Type B pancreatic cell (in vitro differentiated cells): ENCODE measurements around the gene MYO18B. TPM values are rescaled to one million over a fixed set of nuclear protein-coding genes. Genes with fewer than 3 reads are reported as not detected.
A peak's percentile ranks its signal among the peaks of the same experiment; 100 is the strongest.

Source experiments
- DNase-seq: peaks from one replicate; pipeline ENCODE4 v3.0.0; 2021; ENCODE audit warnings: mixed read lengths; ENCODE audit not compliant: unreplicated experiment; ENCODE audit errors: extremely low spot score
- H3K27ac Mint-ChIP-seq: 2 replicates; pipeline ENCODE4 v1.8.0; 2021; ENCODE audit warnings: mild to moderate bottlenecking, mixed read lengths
- H3K27me3 Mint-ChIP-seq: 2 replicates; pipeline ENCODE4 v1.8.0; 2021; ENCODE audit warnings: mixed read lengths
- H3K36me3 Mint-ChIP-seq: 2 replicates; pipeline ENCODE4 v1.8.0; 2021; ENCODE audit warnings: mixed read lengths
- H3K4me1 Mint-ChIP-seq: one replicate; pipeline ENCODE4 v1.8.0; 2021; ENCODE audit warnings: mixed read lengths; ENCODE audit not compliant: unreplicated experiment
- H3K4me3 Mint-ChIP-seq: 2 replicates; pipeline ENCODE4 v1.8.0; 2021; ENCODE audit warnings: mild to moderate bottlenecking, mixed read lengths
- H3K9me3 Mint-ChIP-seq: 2 replicates; pipeline ENCODE4 v1.8.0; 2021; ENCODE audit warnings: mixed read lengths
- total RNA-seq: library from RNA; stranded (reverse); gene quantifications from 2 replicates; pipeline ENCODE4 v1.2.1, GENCODE V29; 2021; ENCODE audit warnings: low replicate concordance
- TF ChIP-seq, protein P1 (sequence below): fragments of 200-600 bp; sonication (generic); conservative IDR thresholded peaks from 2 replicates; pipeline ENCODE4 v1.5.0; 2021; ENCODE audit warnings: antibody characterized with exemption, mild to moderate bottlenecking

The MYO18B gene
- total RNA-seq, 1 donor from 2014 or later, result 0.10 TPM

DNA sequence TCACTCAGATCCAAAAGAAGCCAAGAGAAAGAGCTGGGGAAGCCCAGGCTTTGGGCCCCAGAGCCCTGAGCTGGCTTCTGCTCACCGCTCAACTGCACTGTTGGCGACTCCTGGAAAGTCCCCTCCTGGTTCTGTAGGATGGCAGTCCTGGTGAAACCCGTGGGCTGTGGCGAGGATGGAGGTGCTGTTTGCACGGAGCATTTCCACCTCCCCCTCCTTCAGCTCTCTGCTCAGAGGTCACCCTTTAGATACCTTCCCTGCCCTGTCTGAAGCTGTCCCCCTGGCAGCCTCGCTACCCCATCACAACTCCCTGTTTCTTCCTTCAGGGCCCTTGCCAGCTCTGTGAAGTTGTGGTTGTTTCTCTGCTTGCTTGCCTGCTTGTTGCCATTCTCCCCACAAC lies 97.8 kb downstream of the MYO18B start:
- TF ChIP-seq, protein P1, sequence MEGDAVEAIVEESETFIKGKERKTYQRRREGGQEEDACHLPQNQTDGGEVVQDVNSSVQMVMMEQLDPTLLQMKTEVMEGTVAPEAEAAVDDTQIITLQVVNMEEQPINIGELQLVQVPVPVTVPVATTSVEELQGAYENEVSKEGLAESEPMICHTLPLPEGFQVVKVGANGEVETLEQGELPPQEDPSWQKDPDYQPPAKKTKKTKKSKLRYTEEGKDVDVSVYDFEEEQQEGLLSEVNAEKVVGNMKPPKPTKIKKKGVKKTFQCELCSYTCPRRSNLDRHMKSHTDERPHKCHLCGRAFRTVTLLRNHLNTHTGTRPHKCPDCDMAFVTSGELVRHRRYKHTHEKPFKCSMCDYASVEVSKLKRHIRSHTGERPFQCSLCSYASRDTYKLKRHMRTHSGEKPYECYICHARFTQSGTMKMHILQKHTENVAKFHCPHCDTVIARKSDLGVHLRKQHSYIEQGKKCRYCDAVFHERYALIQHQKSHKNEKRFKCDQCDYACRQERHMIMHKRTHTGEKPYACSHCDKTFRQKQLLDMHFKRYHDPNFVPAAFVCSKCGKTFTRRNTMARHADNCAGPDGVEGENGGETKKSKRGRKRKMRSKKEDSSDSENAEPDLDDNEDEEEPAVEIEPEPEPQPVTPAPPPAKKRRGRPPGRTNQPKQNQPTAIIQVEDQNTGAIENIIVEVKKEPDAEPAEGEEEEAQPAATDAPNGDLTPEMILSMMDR, result no peak
- DNase-seq, result no peak
- Mint-ChIP-seq H3K4me1 (peaks cover 16% of the 10 kb centered on the region), H3K27me3 (no peaks in the 10 kb centered on the region), H3K36me3 (no peaks in the 10 kb centered on the region), H3K9me3 (no peaks in the 10 kb centered on the region), H3K4me3 (no peak overlapping the region), H3K27ac (peak overlapping the region; percentile 52)

DNA sequence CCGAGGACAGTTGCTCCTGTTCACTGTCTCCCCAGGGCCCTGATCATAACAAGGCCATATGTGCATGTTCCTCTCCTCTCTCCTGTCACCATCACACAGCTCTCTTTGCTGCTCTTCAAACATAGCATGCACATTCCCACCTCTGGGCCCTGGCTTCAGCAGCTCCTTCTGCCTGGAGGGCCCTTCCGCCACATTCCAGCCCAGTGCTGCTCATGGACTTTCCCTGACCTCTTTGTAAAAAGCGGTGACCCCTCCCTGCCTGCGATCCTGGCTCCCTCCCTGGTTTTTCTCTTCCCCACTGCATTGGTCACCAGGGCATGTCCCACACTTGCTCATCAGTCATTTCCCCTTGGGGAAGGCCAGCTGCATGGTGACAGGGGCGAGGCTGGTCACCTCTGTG lies 98.2 kb downstream of the MYO18B start:
- H3K27me3 Mint-ChIP-seq, result no peaks in the 10 kb centered on the region
- DNase-seq, result no peak
- H3K27ac Mint-ChIP-seq, result peak overlapping the region; percentile 52
- H3K9me3 Mint-ChIP-seq, result no peaks in the 10 kb centered on the region
- H3K4me1 Mint-ChIP-seq, result peaks cover 16% of the 10 kb centered on the region
- no peak overlapping the region for H3K4me3 Mint-ChIP-seq
- TF ChIP-seq, protein P1, result no peak
- H3K36me3 Mint-ChIP-seq, result no peaks in the 10 kb centered on the region

DNA sequence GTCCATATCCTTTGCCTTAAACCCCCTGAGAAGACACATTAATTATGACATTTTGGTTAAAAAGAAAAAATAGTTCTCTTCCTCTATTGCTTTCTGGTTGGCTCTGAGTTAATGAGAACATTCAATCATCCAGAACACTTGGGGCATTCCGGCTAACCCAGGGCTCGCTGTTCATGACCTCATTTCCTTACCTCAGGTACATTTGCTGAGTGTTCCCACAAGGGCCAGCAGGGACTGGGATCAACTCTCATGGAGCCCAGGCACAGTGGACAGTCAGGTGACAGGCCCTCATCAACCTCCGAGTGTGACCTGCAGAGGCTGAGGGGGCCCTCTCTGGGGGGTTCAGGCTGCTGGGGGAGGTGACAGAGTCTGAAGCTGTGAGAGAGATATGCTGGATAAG lies 98.9 kb downstream of the MYO18B start:
- Mint-ChIP-seq H3K36me3 (no peaks in the 10 kb centered on the region), H3K27ac (no peak overlapping the region), H3K9me3 (no peaks in the 10 kb centered on the region), H3K4me3 (no peak overlapping the region), H3K27me3 (peaks cover 3% of the 10 kb centered on the region), H3K4me1 (peaks cover 16% of the 10 kb centered on the region)
- no peak for DNase-seq
- TF ChIP-seq, protein P1, result no peak

DNA sequence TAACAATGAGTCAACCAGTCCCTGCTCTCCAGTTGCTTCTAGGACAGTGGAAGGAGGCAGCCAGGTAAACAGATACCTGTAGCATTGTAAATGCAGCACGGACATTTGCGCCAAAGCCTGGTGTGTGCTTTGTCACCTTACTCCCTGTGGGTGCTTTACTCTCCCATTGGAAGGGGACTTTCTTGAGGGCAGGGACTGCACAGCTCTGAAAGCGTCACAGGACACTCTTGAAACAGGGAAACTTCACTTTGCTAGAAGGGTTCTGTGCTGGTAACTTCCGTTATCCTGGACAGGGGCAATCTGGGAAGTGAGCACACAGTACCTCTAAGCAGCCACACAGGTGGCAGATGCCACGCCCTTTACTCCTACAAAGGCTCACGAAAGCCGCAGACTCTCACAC lies 99.8 kb downstream of the MYO18B start:
- H3K27ac Mint-ChIP-seq, result no peak overlapping the region
- no peak overlapping the region for H3K4me3 Mint-ChIP-seq
- H3K27me3 Mint-ChIP-seq, result peaks cover 3% of the 10 kb centered on the region
- H3K9me3 Mint-ChIP-seq, result no peaks in the 10 kb centered on the region
- DNase-seq, result no peak
- peaks cover 16% of the 10 kb centered on the region for H3K4me1 Mint-ChIP-seq
- TF ChIP-seq, protein P1, result no peak
- H3K36me3 Mint-ChIP-seq, result no peaks in the 10 kb centered on the region

DNA sequence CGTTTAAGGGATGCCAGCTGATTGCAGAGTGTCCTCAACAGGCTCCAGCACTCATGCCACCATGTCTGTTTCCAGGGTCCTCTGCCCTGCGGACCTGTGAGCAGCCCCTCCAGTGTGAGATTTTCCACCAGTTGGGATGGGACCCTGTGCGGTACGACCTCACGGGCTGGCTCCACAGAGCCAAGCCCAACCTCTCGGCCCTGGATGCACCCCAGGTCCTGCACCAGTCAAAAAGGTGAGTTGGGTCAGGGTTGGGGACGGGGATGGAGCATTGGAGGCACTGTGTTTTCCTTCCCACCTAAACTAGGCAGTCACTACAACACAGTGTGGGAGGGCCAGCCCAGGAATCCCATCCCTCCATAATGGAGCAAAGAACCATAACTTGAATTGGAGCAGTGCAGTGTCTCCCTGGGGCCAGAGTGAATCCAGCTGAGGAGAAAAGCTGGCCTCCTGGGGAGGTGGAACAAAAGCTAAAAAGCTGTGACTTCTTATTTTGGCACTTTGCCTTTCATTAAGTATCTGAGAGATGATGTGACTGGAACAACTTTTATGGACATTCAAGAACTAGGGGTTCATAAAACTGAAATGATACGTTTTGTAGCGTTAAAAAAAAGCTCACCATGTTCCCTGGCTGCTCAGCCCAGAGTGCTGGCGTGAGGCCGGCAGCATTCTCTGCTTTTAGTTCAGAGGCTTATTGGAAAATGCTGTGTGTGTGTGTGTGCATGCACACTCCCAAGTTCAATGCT lies 101.8 kb downstream of the MYO18B start:
- Mint-ChIP-seq H3K27me3 (peaks cover 8% of the 10 kb centered on the region), H3K9me3 (no peaks in the 10 kb centered on the region), H3K4me1 (peaks cover 16% of the 10 kb centered on the region), H3K36me3 (no peaks in the 10 kb centered on the region), H3K4me3 (no peak overlapping the region), H3K27ac (no peak overlapping the region)
- no peak for DNase-seq
- TF ChIP-seq, protein P1, result no peak

DNA sequence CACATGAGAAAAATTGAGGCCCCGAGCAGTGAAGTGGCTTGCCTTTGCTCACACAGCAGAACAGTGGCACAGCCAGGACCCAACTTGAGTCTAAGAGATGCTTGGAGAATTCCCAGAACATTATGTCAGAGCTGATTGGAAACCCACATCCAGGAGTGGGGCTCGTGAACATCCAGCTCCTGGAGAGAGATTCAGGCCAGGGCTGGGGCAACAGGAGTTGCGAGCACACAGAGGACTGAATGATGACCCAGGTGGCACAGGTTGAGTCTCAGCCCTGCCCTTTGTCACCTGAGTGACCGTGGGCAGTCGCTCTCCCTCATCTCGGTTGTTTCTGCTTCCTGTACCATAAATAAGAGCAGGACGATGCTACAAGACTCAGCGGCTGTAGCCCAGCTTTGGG lies 102.6 kb downstream of the MYO18B start:
- no peak overlapping the region for H3K27ac Mint-ChIP-seq
- H3K4me1 Mint-ChIP-seq, result peaks cover 16% of the 10 kb centered on the region
- peaks cover 11% of the 10 kb centered on the region for H3K27me3 Mint-ChIP-seq
- H3K4me3 Mint-ChIP-seq, result no peak overlapping the region
- H3K9me3 Mint-ChIP-seq, result no peaks in the 10 kb centered on the region
- TF ChIP-seq, protein P1, result no peak
- H3K36me3 Mint-ChIP-seq, result no peaks in the 10 kb centered on the region
- no peak for DNase-seq
